OCI-LY7 (cell line): ENCODE measurements around the gene SEC61A2. TPM values are rescaled to one million over a fixed set of nuclear protein-coding genes. Genes with fewer than 3 reads are reported as not detected.

Source experiments
- BruUV-seq: library from RNA; stranded (reverse); fragments of 400-500 nt; replicated peaks from 2 replicates; lab custom pipeline; 2021; lab: Mats Ljungman, UMichigan
- CTCF ChIA-PET: fragments of 300-600 bp; sonication (Branson Sonifier 250); formaldehyde crosslinking; loops from one replicate; lab custom pipeline; 2022; ENCODE audit warnings: antibody characterized with exemption; ENCODE audit not compliant: unreplicated experiment; lab: Charles Lee
- POLR2A ChIA-PET: fragments of 300-600 bp; sonication (Branson Sonifier 250); formaldehyde crosslinking; loops from one replicate; lab custom pipeline; 2022; ENCODE audit warnings: antibody characterized with exemption; lab: Charles Lee
- DNase-seq: peaks from one replicate; pipeline ENCODE4 v3.0.0-alpha.2; 2015; ENCODE audit warnings: low spot score
- H2AFZ ChIP-seq: fragments of 200-600 bp; sonication (generic), shearing (Covaris generic); 2 replicates; pipeline ENCODE4 v1.6.1; 2014; ENCODE audit warnings: mild to moderate bottlenecking, antibody characterized with exemption, low read length, moderate library complexity
- H3K27ac ChIP-seq: fragments of 200-600 bp; sonication (generic); 2 replicates; pipeline ENCODE4 v1.5.1; 2014; ENCODE audit warnings: mixed run types, low read depth, mild to moderate bottlenecking, moderate library complexity, low read length, inconsistent platforms; ENCODE audit not compliant: poor library complexity, severe bottlenecking
- H3K36me3 ChIP-seq: fragments of 200-600 bp; sonication (generic); 2 replicates; pipeline ENCODE4 v1.6.1; 2014; ENCODE audit warnings: mild to moderate bottlenecking, antibody characterized with exemption, low read length, moderate library complexity, mixed read lengths; ENCODE audit not compliant: insufficient read depth
- H3K4me1 ChIP-seq: fragments of 200-600 bp; sonication (generic); 2 replicates; pipeline ENCODE4 v1.5.1; 2014; ENCODE audit warnings: mild to moderate bottlenecking, low read length; ENCODE audit not compliant: insufficient read depth, poor library complexity, severe bottlenecking
- H3K4me2 ChIP-seq: fragments of 200-600 bp; sonication (generic); 2 replicates; pipeline ENCODE4 v1.6.1; 2014; ENCODE audit warnings: mild to moderate bottlenecking, low read length
- H3K4me3 ChIP-seq: fragments of 200-600 bp; sonication (generic); 2 replicates; pipeline ENCODE4 v1.5.1; 2014; ENCODE audit warnings: mild to moderate bottlenecking, low read depth, low read length; ENCODE audit not compliant: poor library complexity, severe bottlenecking
- H3K79me2 ChIP-seq: fragments of 200-600 bp; sonication (generic); 2 replicates; pipeline ENCODE4 v1.6.1; 2016; ENCODE audit warnings: low read depth, mild to moderate bottlenecking, low read length, moderate library complexity, mixed read lengths; ENCODE audit not compliant: insufficient read depth
- H3K9me2 ChIP-seq: fragments of 200-600 bp; sonication (generic); 2 replicates; pipeline ENCODE4 v1.6.1; 2016; ENCODE audit warnings: mild to moderate bottlenecking, low read length, mixed read lengths; ENCODE audit not compliant: insufficient read depth
- H3K9me3 ChIP-seq: fragments of 200-600 bp; sonication (generic); 2 replicates; pipeline ENCODE4 v1.6.1; 2014; ENCODE audit warnings: mild to moderate bottlenecking, mixed run types, low read length, mixed read lengths
- H4K20me1 ChIP-seq: fragments of 200-600 bp; sonication (generic); 2 replicates; pipeline ENCODE4 v1.6.1; 2014; ENCODE audit warnings: mild to moderate bottlenecking, antibody characterized with exemption, low read length, moderate library complexity, mixed read lengths; ENCODE audit not compliant: insufficient read depth
- EZH2phosphoT487 ChIP-seq: fragments of 200-600 bp; sonication (generic); IDR thresholded peaks from 2 replicates; pipeline ENCODE4 v1.6.1; 2018; ENCODE audit warnings: low read depth, borderline replicate concordance, mild to moderate bottlenecking, mixed run types, antibody characterized with exemption, low read length, moderate library complexity, mixed read lengths
- intact Hi-C: fragments of 100-400 bp; cut with micrococcal nuclease; formaldehyde crosslinking; loops from one replicate; pipeline ENCODE4 v1.10.0; 2022; ENCODE audit not compliant: unreplicated experiment
- total RNA-seq, 2 experiments: library from RNA; depleted of rRNA in 1 of 2; stranded (reverse); fragments of >200 nt in 1 of 2; shearing (Covaris generic) in 1 of 2; gene quantifications; 2 replicates each; pipeline ENCODE4 v1.2.3, GENCODE V29; 2014 to 2022
- TF ChIP-seq, protein P1 (sequence below): fragments of 200-600 bp; sonication (generic); conservative IDR thresholded peaks from 2 replicates; pipeline ENCODE4 v1.5.1; 2014; ENCODE audit warnings: mild to moderate bottlenecking, antibody characterized with exemption, low read length, moderate library complexity, mixed read lengths

Gene SEC61A2
- total RNA-seq, 2 experiments from 2014 or later, result 5.5 to 15.1 TPM

DNA sequence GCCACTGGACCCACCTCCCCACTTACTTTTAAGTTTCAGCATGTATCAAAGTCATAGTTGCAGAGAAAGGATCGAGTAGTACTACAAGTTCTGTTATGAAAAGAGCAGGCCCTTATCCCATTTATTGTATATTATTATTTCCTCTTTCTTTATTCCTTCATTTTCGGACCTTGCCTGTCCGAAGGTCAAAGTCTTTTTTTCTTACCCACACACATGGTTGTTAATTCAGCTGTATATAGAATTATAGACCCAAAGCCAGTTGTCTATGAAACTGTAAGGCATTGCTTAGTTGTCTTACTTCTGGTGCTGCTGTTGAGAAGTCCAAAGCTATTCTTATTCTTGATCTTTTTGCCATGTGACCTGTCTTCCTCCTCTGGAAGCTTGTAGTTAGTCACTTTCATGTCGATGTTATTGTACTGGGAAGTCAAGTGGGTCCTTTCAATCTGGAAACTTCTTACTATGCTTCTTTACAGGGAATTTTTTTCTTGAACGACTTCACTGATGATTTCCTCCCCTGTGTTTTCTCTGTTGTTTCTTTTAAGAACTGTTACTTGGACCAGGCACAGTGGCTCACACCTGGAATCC lies 57.9 kb downstream of the SEC61A2 start:
- H4K20me1 ChIP-seq, result no peaks in the 10 kb centered on the region
- peaks cover 39% of the 10 kb centered on the region; the same call in 1 of the 2 replicates for H3K79me2 ChIP-seq

DNA sequence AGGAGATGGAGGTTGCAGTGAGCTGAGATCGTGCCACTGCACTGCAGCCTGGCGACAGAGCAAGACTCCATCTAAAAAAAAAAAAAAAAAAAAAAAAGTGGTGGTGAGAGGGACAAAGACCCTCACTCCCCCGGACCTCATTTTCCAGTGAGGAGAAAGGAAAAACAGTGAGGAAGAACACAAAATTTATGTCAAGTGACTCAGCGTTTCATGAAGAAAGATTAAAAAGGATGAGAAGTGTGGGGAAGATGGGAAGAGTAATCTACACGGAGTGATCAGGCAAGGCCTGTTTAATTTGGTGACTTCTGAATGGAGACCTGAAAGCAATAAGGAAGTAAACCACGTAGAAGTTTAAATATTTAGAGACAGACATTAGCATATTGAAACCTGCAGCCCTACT lies 59.2 kb downstream of the SEC61A2 start:
- H3K27ac ChIP-seq, result no peak overlapping the region
- POLR2A ChIA-PET, result no interaction called here
- no peak for TF ChIP-seq EZH2phosphoT487
- TF ChIP-seq, protein P1, sequence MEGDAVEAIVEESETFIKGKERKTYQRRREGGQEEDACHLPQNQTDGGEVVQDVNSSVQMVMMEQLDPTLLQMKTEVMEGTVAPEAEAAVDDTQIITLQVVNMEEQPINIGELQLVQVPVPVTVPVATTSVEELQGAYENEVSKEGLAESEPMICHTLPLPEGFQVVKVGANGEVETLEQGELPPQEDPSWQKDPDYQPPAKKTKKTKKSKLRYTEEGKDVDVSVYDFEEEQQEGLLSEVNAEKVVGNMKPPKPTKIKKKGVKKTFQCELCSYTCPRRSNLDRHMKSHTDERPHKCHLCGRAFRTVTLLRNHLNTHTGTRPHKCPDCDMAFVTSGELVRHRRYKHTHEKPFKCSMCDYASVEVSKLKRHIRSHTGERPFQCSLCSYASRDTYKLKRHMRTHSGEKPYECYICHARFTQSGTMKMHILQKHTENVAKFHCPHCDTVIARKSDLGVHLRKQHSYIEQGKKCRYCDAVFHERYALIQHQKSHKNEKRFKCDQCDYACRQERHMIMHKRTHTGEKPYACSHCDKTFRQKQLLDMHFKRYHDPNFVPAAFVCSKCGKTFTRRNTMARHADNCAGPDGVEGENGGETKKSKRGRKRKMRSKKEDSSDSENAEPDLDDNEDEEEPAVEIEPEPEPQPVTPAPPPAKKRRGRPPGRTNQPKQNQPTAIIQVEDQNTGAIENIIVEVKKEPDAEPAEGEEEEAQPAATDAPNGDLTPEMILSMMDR, result no peak
- intact Hi-C loops, result no loop called here
- no peak overlapping the region for H3K4me3 ChIP-seq
- no peaks in the 10 kb centered on the region for H3K9me3 ChIP-seq
- peaks cover 4% of the 10 kb centered on the region; the same call in 1 of the 2 replicates for H4K20me1 ChIP-seq
- H3K9me2 ChIP-seq, result no peaks in the 10 kb centered on the region
- CTCF ChIA-PET, result no interaction called here
- no peak overlapping the region for H3K4me2 ChIP-seq
- no TSS peak for BruUV-seq
- no peak for DNase-seq
- H3K79me2 ChIP-seq, result peaks cover 51% of the 10 kb centered on the region
- H2AFZ ChIP-seq, result no peak overlapping the region
- H3K36me3 ChIP-seq, result peaks cover 58% of the 10 kb centered on the region
- peaks cover 16% of the 10 kb centered on the region for H3K4me1 ChIP-seq

More for the DNA sequence above, 57.9 kb downstream of the SEC61A2 start:
- TF ChIP-seq, protein P1, result no peak
- no peak for TF ChIP-seq EZH2phosphoT487
- CTCF ChIA-PET, result no interaction called here
- Histone ChIP-seq H3K27ac (no peak overlapping the region), H3K9me2 (no peaks in the 10 kb centered on the region), H2AFZ (no peak overlapping the region), H3K4me1 (peaks cover 8% of the 10 kb centered on the region), H3K36me3 (peaks cover 57% of the 10 kb centered on the region), H3K4me2 (no peak overlapping the region), H3K4me3 (no peak overlapping the region), H3K9me3 (no peaks in the 10 kb centered on the region)
- no peak for DNase-seq
- BruUV-seq, result no TSS peak
- POLR2A ChIA-PET, result interaction anchor here (0.6 kb wide), 1 partner anchor 23 kb away, joined by 5 read pairs; no protein-coding TSS in a partner anchor
- intact Hi-C loops, result no loop called here

DNA sequence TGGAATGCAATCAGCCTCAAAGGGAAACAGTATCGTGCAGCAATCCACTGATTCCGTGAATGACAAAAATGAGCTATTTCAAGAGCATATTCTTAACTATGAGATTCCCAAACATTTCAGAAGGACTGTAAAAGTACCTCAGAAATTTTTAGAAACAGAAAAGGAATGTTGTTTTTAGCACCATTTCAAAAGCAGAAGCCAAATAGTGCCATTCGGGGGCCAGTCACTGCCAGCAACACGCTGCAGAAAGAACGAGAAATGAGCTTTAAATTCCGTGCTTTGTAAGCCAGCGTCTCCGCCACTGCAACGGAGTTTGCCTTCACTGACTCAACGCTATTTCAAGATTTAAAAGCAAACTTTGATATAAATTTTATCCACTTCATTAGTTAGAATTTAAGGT lies 59.9 kb downstream of the SEC61A2 start:
- CTCF ChIA-PET, result no interaction called here
- POLR2A ChIA-PET, result interaction anchor here (0.7 to 0.9 kb wide), 2 partner anchors 11 to 38 kb away, joined by 3 to 5 read pairs; no protein-coding TSS in a partner anchor
- H3K4me3 ChIP-seq, result no peak overlapping the region
- no peak overlapping the region for H3K27ac ChIP-seq
- no peak for DNase-seq
- no peak overlapping the region for H2AFZ ChIP-seq
- peaks cover 55% of the 10 kb centered on the region for H3K36me3 ChIP-seq
- H3K9me3 ChIP-seq, result no peaks in the 10 kb centered on the region
- H3K4me2 ChIP-seq, result no peak overlapping the region
- H3K4me1 ChIP-seq, result peaks cover 24% of the 10 kb centered on the region
- TF ChIP-seq, protein P1, result no peak
- no peak for TF ChIP-seq EZH2phosphoT487
- intact Hi-C loops, result no loop called here
- H3K9me2 ChIP-seq, result no peaks in the 10 kb centered on the region
- H4K20me1 ChIP-seq, result peaks cover 4% of the 10 kb centered on the region; the same call in 1 of the 2 replicates
- no TSS peak for BruUV-seq
- H3K79me2 ChIP-seq, result peaks cover 59% of the 10 kb centered on the region
